ENCODE data around the gene PLCXD3.
"Not testable (repeated sequence)": the region's sequence is repeated elsewhere in the genome, so short reads cannot be mapped to it uniquely, and the experiment has no call there.

The PLCXD3 gene

GRCh38 chr5:41471571-41472208, 38.7 kb downstream of the PLCXD3 start:
- not testable (repeated sequence) for H3K27me3 Mint-ChIP-seq; H3K4me1 Mint-ChIP-seq; H3K27ac Mint-ChIP-seq (ENCODE audit: low read depth); ATAC-seq (replicated peaks; ENCODE audit: extremely low read depth, poor library complexity, severe bottlenecking); DNase-seq (ENCODE audit: low spot score in 2 of 2); H3K4me3 Mint-ChIP-seq; H3K36me3 Mint-ChIP-seq (ENCODE audit: insufficient read depth)
- H3K9me3 Mint-ChIP-seq = peaks cover 26% of the 10 kb centered on the region

GRCh38 chr5:41465493-41466171, 44.8 kb downstream of the PLCXD3 start:
- DNase-seq (ENCODE audit: low spot score in 2 of 2) (no peak), ATAC-seq (replicated peaks; ENCODE audit: extremely low read depth, poor library complexity, severe bottlenecking) (no peak)
- no peaks in the 10 kb centered on the region for H3K4me1 Mint-ChIP-seq
- H3K36me3 Mint-ChIP-seq (ENCODE audit: insufficient read depth) = no peaks in the 10 kb centered on the region
- H3K9me3 Mint-ChIP-seq = peaks cover 6% of the 10 kb centered on the region
- H3K4me3 Mint-ChIP-seq = no peak overlapping the region
- no peak overlapping the region for H3K27ac Mint-ChIP-seq (ENCODE audit: low read depth)
- H3K27me3 Mint-ChIP-seq = no peaks in the 10 kb centered on the region

- H3K9me3 Mint-ChIP-seq = peaks cover 18% of the 10 kb centered on the region
- H3K27me3 Mint-ChIP-seq = no peaks in the 10 kb centered on the region
- H3K27ac Mint-ChIP-seq (ENCODE audit: low read depth) = no peak overlapping the region
- no peaks in the 10 kb centered on the region for H3K36me3 Mint-ChIP-seq (ENCODE audit: insufficient read depth)
- no peak for DNase-seq (ENCODE audit: low spot score in 2 of 2)
- H3K4me3 Mint-ChIP-seq = no peak overlapping the region
- H3K4me1 Mint-ChIP-seq = no peaks in the 10 kb centered on the region
- no peak for ATAC-seq (replicated peaks; ENCODE audit: extremely low read depth, poor library complexity, severe bottlenecking)
These were observed 50.8 kb downstream of the PLCXD3 start for GRCh38 chr5:41459557-41459956.

GRCh38 chr5:41457094-41457493, 53.3 kb downstream of the PLCXD3 start:
- Mint-ChIP-seq H3K4me3 (no peak overlapping the region), H3K4me1 (no peaks in the 10 kb centered on the region), H3K27ac (ENCODE audit: low read depth) (no peak overlapping the region), H3K27me3 (no peaks in the 10 kb centered on the region), H3K36me3 (ENCODE audit: insufficient read depth) (no peaks in the 10 kb centered on the region), H3K9me3 (peaks cover 18% of the 10 kb centered on the region)
- ATAC-seq (replicated peaks; ENCODE audit: extremely low read depth, poor library complexity, severe bottlenecking) (no peak), DNase-seq (ENCODE audit: low spot score in 2 of 2) (no peak)

- Mint-ChIP-seq H3K36me3 (ENCODE audit: insufficient read depth) (no peaks in the 10 kb centered on the region), H3K27me3 (no peaks in the 10 kb centered on the region), H3K4me1 (no peaks in the 10 kb centered on the region), H3K27ac (ENCODE audit: low read depth) (no peak overlapping the region), H3K9me3 (peaks cover 11% of the 10 kb centered on the region), H3K4me3 (no peak overlapping the region)
- DNase-seq (ENCODE audit: low spot score in 2 of 2) (no peak), ATAC-seq (replicated peaks; ENCODE audit: extremely low read depth, poor library complexity, severe bottlenecking) (no peak)
These were observed 57.9 kb downstream of the PLCXD3 start for GRCh38 chr5:41452506-41452905.

GRCh38 chr5:41447650-41448510, 62.5 kb downstream of the PLCXD3 start:
- DNase-seq (ENCODE audit: low spot score in 2 of 2) = no peak
- Mint-ChIP-seq H3K27ac (ENCODE audit: low read depth) (no peak overlapping the region), H3K27me3 (no peaks in the 10 kb centered on the region), H3K4me3 (no peak overlapping the region), H3K4me1 (no peaks in the 10 kb centered on the region), H3K36me3 (ENCODE audit: insufficient read depth) (no peaks in the 10 kb centered on the region), H3K9me3 (peaks cover 12% of the 10 kb centered on the region)
- no peak for ATAC-seq (replicated peaks; ENCODE audit: extremely low read depth, poor library complexity, severe bottlenecking)

GRCh38 chr5:41445937-41446563, 64.4 kb downstream of the PLCXD3 start:
- H3K4me1 Mint-ChIP-seq = no peaks in the 10 kb centered on the region
- H3K27ac Mint-ChIP-seq (ENCODE audit: low read depth) = no peak overlapping the region
- H3K9me3 Mint-ChIP-seq = peaks cover 12% of the 10 kb centered on the region
- H3K27me3 Mint-ChIP-seq = no peaks in the 10 kb centered on the region
- H3K4me3 Mint-ChIP-seq = no peak overlapping the region
- DNase-seq (ENCODE audit: low spot score in 2 of 2) = no peak
- H3K36me3 Mint-ChIP-seq (ENCODE audit: insufficient read depth) = no peaks in the 10 kb centered on the region
- no peak for ATAC-seq (replicated peaks; ENCODE audit: extremely low read depth, poor library complexity, severe bottlenecking)

- H3K4me1 Mint-ChIP-seq = no peaks in the 10 kb centered on the region
- no peak for ATAC-seq (replicated peaks; ENCODE audit: extremely low read depth, poor library complexity, severe bottlenecking)
- no peak overlapping the region for H3K27ac Mint-ChIP-seq (ENCODE audit: low read depth)
- H3K4me3 Mint-ChIP-seq = no peak overlapping the region
- peaks cover 2% of the 10 kb centered on the region for H3K36me3 Mint-ChIP-seq (ENCODE audit: insufficient read depth)
- H3K27me3 Mint-ChIP-seq = no peaks in the 10 kb centered on the region
- H3K9me3 Mint-ChIP-seq = peaks cover 7% of the 10 kb centered on the region
- DNase-seq (ENCODE audit: low spot score in 2 of 2) = no peak
These were observed 75.1 kb downstream of the PLCXD3 start for GRCh38 chr5:41435276-41435675.

GRCh38 chr5:41433552-41434181, 76.7 kb downstream of the PLCXD3 start:
- Mint-ChIP-seq H3K4me1 (no peaks in the 10 kb centered on the region), H3K36me3 (ENCODE audit: insufficient read depth) (no peaks in the 10 kb centered on the region), H3K9me3 (peaks cover 7% of the 10 kb centered on the region), H3K27ac (ENCODE audit: low read depth) (no peak overlapping the region), H3K4me3 (no peak overlapping the region), H3K27me3 (no peaks in the 10 kb centered on the region)
- no peak for ATAC-seq (replicated peaks; ENCODE audit: extremely low read depth, poor library complexity, severe bottlenecking)
- no peak for DNase-seq (ENCODE audit: low spot score in 2 of 2)

- Mint-ChIP-seq H3K36me3 (ENCODE audit: insufficient read depth) (no peaks in the 10 kb centered on the region), H3K27ac (ENCODE audit: low read depth) (no peak overlapping the region), H3K4me1 (no peaks in the 10 kb centered on the region), H3K9me3 (peaks cover 7% of the 10 kb centered on the region), H3K27me3 (no peaks in the 10 kb centered on the region), H3K4me3 (no peak overlapping the region)
- no peak for ATAC-seq (replicated peaks; ENCODE audit: extremely low read depth, poor library complexity, severe bottlenecking)
- DNase-seq (ENCODE audit: low spot score in 2 of 2) = no peak
These were observed 77.7 kb downstream of the PLCXD3 start for GRCh38 chr5:41432481-41433253.

GRCh38 chr5:41427505-41427904, 82.9 kb downstream of the PLCXD3 start:
- H3K4me3 Mint-ChIP-seq = no peak overlapping the region
- H3K27me3 Mint-ChIP-seq = no peaks in the 10 kb centered on the region
- DNase-seq (ENCODE audit: low spot score in 2 of 2) (no peak), ATAC-seq (replicated peaks; ENCODE audit: extremely low read depth, poor library complexity, severe bottlenecking) (no peak)
- H3K9me3 Mint-ChIP-seq = no peaks in the 10 kb centered on the region
- H3K4me1 Mint-ChIP-seq = no peaks in the 10 kb centered on the region
- H3K27ac Mint-ChIP-seq (ENCODE audit: low read depth) = no peak overlapping the region
- no peaks in the 10 kb centered on the region for H3K36me3 Mint-ChIP-seq (ENCODE audit: insufficient read depth)

GRCh38 chr5:41425736-41426135, 84.7 kb downstream of the PLCXD3 start:
- Mint-ChIP-seq H3K36me3 (ENCODE audit: insufficient read depth) (no peaks in the 10 kb centered on the region), H3K4me3 (no peak overlapping the region), H3K9me3 (no peaks in the 10 kb centered on the region), H3K27ac (ENCODE audit: low read depth) (no peak overlapping the region), H3K4me1 (no peaks in the 10 kb centered on the region), H3K27me3 (no peaks in the 10 kb centered on the region)
- no peak for DNase-seq (ENCODE audit: low spot score in 2 of 2)
- ATAC-seq (replicated peaks; ENCODE audit: extremely low read depth, poor library complexity, severe bottlenecking) = no peak
